RKO (cell line): ENCODE measurements around the gene ITGA1.
"Not testable (repeated sequence)": the region's sequence is repeated elsewhere in the genome, so short reads cannot be mapped to it uniquely, and the experiment has no call there.

Experiments
- DNase-seq: peaks from one replicate; pipeline ENCODE4 v3.0.0-alpha.2; 2016; ENCODE audit warnings: low spot score

The ITGA1 gene

DNA sequence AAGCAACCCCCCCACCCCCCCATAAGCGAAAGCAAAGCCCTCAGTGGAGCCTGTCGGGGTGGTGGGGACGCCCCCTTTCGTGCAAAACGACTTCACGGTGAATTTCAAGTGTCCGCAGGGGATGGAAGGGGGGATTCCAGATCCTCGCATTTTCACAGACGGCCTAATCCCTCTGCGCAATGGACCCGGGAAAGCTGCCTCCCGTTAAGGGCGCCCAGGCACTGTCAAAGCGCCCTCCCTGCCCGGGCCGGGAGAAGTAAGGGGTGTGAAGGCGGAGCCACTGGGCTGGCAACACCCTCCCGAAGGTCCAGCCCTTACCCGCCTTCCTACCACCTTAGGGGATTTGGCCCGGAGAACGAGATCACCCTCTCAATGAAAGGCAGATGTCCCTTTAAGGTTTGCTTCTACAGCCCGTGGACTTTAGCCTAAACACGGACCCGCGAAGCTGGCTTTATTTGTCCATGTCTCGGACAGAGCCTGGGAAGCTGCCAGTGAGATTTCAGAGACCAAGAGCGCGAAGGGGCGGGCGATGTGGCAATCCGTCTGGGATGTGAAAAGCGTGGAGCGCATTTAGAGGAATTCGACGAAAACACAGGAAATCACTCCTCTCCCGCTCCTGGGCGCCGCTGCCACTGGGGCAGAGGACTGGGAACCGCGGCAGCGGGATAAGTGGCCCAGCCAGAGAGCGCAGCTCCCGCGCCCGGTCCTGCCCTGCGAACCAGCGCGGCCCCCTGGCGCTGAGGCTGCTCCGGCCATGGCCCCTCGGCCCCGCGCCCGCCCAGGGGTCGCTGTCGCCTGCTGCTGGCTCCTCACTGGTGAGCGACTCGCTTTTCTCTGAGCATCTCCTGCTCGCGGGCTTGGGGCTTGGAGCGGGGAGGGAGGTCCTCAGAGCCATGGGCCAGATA is at the start of gene ITGA1, which contains the start of gene PELO:
Gene ITGA1 (plus strand): TSS at position 317 of the 905 bp plus-strand sequence. CDS start 438 bp downstream, at position 755.
Gene PELO (plus strand): TSS at position 317 of the 905 bp plus-strand sequence. CDS start 12,479 bp downstream, outside the sequence.
- DNase-seq = peak; percentile 53

DNA sequence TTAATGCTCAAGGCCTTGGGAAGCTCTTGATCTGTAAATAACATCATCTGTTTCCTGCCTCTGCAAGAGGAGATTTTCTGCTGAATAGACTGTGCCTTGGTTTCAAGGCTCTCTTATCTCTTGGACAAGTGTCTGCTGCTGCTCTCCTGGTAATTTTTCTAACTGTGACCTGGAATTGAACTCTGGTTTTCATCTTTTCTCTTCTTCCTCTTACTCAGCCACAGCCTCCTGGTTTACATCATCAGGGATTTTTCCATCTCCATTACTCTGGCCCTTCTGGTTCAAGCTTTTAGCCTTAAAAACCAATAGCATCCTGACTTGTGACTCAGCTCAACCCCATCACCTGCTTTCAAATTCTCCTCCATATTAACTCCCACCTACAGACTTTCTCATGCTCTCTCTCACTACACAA is 49.6 kb upstream of the ITGA1 start:
- DNase-seq = no peak

DNA sequence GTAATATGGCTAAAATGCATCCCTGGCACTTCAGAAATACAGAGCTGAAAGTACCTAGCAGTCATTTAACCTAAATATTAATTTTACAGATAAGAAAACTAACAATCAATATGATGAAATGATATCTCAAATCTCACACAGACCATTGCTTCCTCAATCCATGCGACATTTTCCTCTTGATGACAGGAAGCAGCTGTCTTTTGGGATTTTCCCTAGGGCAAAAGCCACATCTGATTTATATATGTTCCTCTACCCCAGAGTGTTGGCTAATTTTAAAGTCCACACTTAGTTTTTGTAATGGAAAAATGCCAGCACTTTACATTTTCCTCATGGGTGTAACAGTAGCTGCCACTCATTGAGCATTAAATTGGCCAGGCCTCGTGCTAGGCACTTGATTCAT is 47.7 kb upstream of the ITGA1 start:
- DNase-seq = no peak

DNA sequence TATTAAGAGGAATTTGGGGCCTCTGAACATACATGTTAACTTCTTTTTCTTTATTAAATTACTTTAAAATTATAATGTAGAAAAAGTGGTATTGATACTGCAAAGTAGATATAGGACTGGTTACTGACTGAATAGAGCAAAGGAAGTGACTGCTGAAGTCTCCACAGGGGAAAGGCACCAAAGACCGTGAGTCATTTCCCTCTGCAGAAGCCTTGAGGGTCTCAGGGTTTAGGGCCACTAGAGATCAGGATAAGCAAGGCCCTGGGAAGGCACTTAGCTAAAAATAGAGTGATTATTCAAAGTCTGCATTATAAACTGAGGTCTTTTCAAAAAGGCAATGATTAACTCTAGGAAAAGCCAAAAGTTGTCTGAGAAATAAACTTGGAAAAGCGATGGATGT is 44.7 kb upstream of the ITGA1 start:
- no peak for DNase-seq

DNA sequence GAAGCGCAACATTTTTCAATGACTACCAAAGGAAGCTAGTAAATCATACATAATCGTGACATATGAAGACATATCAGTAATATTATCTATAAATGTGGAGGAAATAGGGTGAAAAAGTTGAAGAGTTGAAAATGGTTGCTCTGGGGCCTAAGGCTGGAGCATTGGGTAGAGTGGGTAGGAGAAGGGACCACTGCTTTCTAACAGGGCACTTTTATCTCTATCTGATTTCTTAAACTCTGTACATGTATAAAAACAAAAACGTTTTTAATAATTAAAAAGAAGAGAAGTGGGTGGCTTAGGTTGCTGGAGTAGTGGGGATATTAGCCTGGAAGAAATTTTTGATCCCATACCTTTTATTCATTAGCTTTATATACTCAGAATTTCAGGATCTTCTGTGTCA is 44.2 kb upstream of the ITGA1 start:
- no peak for DNase-seq

DNA sequence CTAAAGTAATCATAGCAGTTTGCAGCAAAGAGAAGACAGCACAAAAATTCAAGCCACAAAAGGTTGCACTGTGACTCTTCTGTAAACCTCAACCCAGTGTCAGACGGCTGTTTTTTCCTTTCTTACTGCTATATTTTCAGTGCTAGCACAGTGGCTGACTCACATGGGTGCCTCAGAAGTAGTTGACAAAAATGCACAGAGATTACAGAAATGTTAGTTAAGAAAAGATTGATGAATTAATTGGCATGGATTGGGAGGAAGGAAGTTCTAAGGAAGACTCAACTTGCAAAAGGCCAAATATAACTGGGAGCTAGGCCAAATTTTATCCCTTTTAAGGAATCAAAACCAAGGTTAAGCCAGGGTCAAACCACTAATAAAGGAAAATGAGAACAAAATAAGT is 43.7 kb upstream of the ITGA1 start:
- no peak for DNase-seq

DNA sequence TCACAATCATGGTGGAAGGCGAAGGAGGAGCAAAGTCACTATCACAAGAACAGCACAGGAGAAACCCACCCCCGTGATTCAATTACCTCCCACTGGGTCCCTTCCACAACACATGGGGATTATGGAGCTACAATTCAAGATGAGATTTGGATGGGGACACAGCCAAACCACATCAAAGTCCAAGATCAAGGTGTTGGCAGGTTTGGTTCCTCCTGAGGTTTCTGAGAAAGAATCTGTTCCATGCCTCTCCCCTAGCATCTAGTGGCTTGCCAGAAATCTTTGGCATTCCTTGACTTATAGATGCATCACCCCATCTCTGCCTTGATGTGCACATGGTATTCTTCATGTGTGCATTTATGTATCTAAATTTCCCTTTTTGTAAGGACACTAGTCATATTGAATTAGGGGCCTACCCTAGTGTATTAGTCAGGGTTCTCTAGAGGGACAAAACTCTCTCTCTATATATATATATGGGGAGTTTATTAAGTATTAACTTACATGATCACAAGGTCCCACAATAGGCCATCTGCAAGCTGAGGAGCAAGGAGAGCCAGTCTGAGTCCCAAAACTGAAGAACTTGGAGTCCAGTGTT is 42.8 kb upstream of the ITGA1 start:
- not testable (repeated sequence) for DNase-seq

DNA sequence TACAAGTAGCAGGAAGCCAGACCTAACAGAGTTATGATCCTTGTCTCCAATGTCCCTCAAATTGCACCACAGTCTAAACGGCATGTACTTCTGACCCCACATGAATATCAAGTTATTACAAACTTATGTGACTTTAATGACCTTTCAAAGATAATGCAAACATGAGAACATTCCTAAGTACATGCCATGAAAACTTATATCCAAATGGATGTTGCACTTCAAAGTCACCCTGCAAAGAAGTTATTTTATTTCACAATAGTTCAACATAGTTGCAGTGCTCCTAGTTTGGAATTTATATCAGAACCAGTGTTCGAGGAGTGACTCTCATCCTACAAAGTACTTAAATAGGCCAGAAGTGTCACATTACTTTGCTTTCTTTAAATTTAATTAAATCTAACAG is 41.2 kb upstream of the ITGA1 start:
- no peak for DNase-seq

DNA sequence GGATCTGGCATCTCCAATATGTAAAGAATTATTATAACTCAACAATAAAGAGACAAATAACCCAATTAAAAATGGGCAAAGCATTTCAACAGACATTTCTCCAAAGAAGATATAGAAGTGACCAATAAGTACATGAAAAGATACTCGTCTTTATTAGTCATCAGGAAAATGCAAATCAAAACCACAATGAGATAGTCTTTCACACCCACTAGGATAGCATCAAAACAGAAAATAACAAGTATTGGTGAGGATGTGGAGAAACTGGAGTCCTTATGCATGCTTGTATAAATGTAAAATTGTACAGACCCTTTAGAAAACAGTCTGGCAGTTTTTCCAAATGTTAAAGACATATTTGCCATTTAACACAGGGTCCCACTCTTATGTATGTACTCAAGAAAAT is 39.1 kb upstream of the ITGA1 start:
- DNase-seq = no peak

DNA sequence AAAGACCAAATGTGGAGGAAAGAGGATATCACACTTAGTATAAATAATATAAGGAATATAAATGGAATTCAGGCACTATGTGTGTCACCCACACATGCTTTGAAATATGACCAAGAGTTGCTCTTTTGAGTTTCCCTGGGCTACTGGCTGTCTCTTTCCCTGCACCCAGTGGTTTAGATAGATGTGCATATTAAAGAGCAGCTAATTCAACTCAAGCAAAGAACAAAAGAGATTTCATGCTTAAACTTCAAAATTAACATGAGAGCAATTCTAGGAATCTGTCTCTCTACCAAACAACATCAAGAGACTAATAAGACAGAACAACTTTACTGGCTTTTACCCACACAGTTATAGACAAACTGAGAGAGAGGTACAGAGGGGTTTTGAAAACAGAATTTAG is 38.0 kb upstream of the ITGA1 start:
- DNase-seq = no peak

DNA sequence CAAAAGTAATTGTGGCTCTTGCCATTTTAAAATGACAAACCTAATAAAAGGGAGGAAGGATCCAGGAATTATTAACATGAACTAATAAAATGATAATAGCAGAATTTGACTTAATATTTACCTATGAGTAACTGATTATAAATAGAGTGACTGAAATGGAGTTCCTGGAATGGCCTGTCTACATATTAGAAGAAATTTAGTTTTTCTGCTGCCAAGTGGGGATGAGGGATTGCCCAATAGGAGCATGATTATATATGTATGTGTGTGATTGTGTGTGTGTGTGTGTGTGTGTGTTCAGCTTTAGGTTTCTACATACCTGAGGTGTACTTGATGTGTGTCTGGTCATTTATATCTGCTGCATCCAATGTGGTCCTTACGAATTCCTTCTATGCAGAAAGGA is 36.6 kb upstream of the ITGA1 start:
- no peak for DNase-seq

DNA sequence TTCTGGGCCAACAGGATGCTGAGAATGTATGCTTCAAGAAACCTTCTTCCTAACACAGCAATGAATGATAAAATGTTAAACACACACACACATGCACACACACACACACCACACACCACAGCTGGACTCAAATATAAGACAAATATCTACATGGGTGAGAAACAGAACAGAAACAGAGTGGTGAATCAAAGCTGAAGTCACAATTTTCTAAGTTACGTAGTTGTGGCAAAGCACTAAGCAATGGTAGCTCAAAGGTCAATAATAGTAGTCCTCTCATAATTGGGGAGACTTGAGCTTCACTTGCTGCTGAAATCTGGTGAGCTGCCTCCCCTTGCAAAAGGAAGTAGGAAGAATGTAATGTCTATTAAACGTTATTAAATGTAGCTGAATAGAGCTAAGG is 33.7 kb upstream of the ITGA1 start:
- DNase-seq = no peak

DNA sequence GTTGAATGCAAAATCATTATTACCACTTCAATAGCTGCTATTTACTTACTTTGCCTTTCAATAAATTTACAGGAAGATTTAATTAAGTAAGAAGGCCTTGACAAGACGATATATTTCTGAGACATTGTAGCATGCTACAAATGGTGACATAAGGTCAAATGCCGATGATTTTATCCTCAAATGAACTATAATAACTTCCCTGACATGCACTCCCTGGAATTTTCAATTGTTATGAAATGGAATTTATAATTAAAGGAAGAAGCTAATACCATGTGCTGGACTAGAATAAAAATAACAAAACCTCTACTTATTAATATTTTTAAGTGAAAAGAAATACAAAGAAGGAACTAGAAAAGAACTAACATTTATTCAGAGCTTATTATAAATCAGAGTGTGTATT is 30.2 kb upstream of the ITGA1 start:
- no peak for DNase-seq

DNA sequence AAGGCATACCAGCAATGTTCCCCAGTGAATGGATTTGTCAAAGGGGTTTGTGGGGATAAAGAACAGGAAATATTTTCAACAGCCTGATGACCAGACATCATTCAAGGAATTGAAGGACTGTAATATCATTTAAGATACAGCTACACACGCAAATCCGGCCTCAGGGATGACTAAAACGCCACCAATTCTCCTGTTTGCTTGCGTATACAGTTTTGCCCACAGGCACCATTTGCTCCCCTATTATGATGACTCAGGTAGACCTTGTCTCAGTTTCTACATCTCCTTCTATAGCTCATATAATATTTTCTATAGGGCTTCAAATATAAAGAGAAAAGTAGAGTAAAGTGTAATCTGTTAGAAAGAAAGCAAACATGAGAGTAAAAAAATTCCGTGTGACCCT is 29.7 kb upstream of the ITGA1 start:
- DNase-seq = no peak

DNA sequence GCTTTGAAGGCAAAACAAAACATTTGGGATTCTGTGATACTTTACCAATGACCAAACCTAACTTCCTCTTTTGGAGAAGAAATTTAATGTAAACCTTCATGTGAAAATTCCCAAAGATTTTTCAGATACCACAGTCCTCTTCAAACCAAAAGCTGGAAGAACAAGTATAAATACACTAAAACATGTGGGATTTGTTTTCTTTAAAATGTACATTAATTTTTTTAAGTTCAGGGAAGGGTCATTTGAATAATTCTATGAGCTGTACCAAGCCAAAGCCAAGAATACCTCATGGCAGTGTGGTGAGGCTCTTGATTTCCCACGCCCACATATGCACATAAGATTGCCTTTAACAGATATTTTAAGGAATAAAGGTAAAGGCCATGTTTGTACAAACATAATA is 28.4 kb upstream of the ITGA1 start:
- DNase-seq = no peak

DNA sequence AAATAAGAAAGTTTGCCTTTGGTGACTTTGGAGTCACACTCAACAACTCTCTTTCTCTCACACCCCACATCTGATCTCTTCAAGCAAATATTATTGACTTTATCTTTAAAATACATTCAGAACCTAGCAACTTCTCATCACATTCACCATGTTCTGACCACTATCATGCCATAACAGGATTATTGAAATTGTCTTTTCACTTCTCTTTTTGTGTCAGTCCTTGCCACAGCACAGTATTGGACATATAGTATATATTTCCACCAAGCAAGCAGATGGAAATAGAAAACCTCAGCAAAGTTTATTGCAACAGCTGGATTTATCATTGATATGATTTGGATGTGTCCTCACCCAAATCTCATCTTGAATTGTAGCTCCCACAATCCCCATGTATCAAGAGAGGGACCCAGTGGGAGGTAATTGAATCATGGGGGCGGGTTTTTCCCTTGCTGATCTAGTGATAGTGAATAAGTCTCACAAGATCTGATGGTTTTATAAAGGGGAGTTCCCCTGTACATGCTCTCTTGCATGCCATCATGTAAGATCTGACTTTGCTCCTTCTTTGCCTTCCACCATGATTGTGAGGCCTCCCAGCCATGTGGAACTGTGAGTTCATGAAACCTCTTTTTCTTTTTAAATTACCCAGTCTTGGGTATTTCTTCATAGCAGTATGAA is 26.9 kb upstream of the ITGA1 start:
- no peak for DNase-seq

DNA sequence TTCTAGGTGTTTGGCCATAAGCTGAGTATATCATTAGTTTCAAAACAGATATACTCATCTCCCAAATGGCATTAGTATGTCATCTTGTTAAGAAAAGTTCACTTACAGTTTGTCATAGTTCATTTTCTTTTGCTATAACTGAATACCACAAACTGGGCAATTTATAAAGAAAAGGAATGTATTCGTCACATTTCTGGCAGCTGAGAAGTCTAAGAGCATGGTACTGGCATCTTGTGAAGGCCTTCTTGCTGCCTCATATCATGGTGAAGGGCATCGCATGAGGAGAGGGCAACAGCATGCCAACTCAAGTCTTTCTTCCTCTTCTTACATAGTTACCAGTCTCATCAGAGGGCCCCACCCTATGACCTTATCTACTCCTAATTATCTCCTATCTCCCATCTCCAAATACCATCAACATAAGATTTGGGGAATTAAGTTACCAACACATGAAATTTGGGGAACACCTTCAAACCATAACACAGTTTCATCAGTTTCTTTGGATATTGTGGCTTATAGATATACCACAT is 20.4 kb upstream of the ITGA1 start:
- DNase-seq = no peak

DNA sequence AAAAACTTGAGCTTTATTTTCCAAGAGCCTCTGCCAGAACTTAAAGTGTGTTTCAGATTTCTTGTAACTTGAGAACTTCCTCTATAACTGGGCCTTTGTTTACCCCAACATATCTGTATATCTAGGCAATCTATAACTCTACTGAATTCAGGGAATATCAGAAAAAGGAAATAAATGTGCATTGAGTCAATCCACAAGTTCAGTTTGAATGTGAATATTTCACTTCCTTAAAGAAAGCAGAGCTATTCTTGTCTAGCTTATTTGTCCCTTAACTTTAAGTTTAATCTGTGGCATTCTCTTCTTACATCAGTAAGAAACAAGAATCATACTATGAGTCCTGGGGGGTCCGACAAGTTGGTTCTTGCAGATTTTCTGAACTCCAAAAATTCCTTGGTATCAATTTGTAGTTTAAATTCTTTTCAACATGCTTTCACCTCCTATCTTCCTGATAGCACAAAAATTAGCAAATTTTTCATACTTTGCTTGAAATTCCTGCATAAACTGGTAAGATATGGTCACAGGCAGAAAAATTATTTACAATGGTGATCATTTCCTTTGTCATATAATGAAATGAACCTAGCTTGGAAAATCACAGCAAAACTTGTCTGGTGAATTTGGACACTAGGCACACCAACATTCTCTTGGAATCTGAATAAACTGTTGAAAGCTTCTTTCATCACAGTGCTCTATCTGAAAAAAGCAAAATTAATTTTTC is 19.8 kb upstream of the ITGA1 start:
- DNase-seq = no peak

DNA sequence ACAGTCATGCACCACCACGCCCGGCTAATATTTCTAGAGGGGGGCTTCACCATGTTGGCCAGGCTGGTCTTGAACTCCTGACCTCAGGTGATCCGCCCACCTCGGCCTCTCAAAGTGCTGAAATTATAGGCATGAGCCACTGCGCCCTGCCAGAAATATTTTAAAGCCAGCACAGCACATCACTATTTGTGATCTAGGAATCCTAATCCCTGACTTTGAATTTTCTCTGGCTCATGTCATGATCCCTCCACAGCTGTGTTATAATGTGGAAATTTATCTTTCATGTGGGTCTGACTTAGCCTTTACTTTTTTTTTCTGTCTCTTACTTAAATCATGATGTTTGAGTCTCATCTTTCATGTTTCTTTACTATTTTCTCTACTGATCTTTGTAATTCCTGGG is 18.7 kb upstream of the ITGA1 start:
- DNase-seq = no peak

DNA sequence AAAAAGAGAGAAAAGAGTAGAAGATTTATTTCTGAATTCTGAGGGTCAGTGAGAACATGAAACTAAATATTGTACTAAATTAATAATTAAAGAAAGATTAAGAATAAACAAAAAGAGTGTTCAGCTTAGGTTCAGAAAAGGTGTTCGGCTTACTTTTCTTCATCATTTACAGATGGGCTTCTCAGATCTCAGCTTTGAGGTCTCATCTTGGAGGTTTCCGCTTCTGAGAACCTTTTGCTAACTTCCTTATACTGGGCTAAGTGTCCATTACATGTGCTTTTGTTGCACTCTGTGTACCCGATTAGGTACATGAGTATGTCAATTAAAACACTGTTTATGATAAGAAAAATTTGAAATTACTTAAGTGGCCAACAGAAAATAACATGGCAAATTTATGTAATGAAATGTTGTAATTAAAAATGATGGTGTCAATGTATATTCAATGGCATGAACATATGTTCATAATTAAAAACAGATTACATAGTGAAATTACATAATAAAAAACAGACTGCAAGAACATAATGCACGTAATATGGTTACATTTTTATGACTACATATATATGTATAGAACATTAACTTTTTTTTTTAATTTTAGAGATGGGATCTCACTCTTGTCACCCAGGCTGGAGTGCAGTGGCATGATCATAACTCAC is 17.3 kb upstream of the ITGA1 start:
- no peak for DNase-seq

DNA sequence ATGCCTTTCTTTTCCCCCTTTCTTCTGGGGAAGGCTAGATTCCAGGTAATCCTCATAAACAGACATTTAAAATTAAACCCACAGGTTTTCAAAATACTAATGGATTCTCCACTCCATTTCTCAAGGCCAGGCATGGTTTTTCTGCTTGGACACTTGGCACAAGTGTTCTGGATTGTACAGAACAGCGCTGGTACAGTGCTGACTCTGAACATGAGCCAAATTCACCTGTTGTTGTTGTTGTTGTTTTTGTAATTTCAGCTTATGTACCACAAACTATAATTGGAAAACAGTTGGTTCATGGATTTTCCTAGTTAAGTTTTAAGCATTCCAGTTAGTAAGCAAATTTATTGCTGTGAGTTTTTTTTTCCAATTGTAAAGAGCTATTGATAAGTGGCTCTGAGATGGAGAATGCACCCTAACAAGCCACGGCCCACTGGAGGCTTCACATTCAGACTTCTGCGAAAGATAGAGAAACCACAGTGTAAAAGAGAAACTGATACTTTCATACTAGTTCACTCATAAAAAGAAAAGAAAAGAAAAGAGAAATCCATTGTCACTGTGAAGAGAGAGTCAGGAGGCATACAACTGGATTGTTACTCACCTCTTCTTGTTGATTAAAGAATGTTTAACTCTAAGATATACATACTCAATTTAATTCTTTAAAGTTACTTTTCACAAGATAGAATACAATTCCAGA is 16.2 kb upstream of the ITGA1 start:
- no peak for DNase-seq
